IMR-90 (cell line): ENCODE data around the gene IFT57. TPM values are rescaled to one million over a fixed set of nuclear protein-coding genes. Genes with fewer than 3 reads are reported as not detected.

ENCODE experiments used
- ATAC-seq: fragments of 200-7000 bp; cut with Tn5 transposase; 2 replicates; pipeline ENCODE4 v1.9.1; 2020; ENCODE audit warnings: low read depth, mild to moderate bottlenecking, moderate library complexity
- BruUV-seq: library from RNA; stranded (reverse); fragments of 400-500 nt; replicated peaks from 2 replicates; lab custom pipeline; 2021; lab: Mats Ljungman, UMichigan
- CTCF ChIA-PET: fragments of 300-600 bp; formaldehyde crosslinking; extraction: SDS; loops from one replicate; lab custom pipeline; 2021; ENCODE audit warnings: antibody characterized with exemption; lab: Yijun Ruan, JAX
- POLR2A ChIA-PET: fragments of 300-600 bp; sonication (Branson Sonifier 250); formaldehyde crosslinking; loops from one replicate; lab custom pipeline; 2022; ENCODE audit warnings: antibody characterized with exemption; ENCODE audit not compliant: unreplicated experiment; lab: Charles Lee
- DNase-seq: peaks from one replicate; pipeline ENCODE4 v3.0.0; 2013
- H2AFZ ChIP-seq: replicated peaks from 2 replicates; pipeline ENCODE3; 2013; ENCODE audit warnings: low read length, mild to moderate bottlenecking; ENCODE audit not compliant: poor library complexity
- H2AK5ac ChIP-seq: 2 replicates; pipeline ENCODE4 v1.6.1; 2013; ENCODE audit warnings: low read depth, low read length, inconsistent platforms
- H2AK9ac ChIP-seq: replicated peaks from 2 replicates; pipeline ENCODE3; 2013; ENCODE audit warnings: mild to moderate bottlenecking, low read depth, low read length, moderate library complexity; ENCODE audit not compliant: poor library complexity
- H2BK120ac ChIP-seq: 2 replicates; pipeline ENCODE4 v1.6.1; 2013; ENCODE audit warnings: low read depth, low read length, inconsistent platforms
- H2BK15ac ChIP-seq: 3 replicates; pipeline ENCODE4 v1.6.1; 2013; ENCODE audit warnings: low read depth, low read length, inconsistent platforms
- H2BK20ac ChIP-seq: 2 replicates; pipeline ENCODE4 v1.6.1; 2013; ENCODE audit warnings: low read depth, mild to moderate bottlenecking, inconsistent platforms, low read length, moderate library complexity
- H2BK5ac ChIP-seq: 2 replicates; pipeline ENCODE4 v1.6.1; 2013; ENCODE audit warnings: mild to moderate bottlenecking, low read depth, low read length, inconsistent platforms; ENCODE audit not compliant: poor library complexity, severe bottlenecking
- H3K14ac ChIP-seq: replicated peaks from 2 replicates; pipeline ENCODE4 v1.6.1; 2013; ENCODE audit warnings: low read depth, low read length, inconsistent platforms
- H3K18ac ChIP-seq: 2 replicates; pipeline ENCODE4 v1.6.1; 2013; ENCODE audit warnings: low read depth, low read length, control low read depth
- H3K23ac ChIP-seq: 2 replicates; pipeline ENCODE4 v1.6.1; 2013; ENCODE audit warnings: low read depth, low read length, inconsistent platforms
- H3K27ac ChIP-seq: 2 replicates; pipeline ENCODE4 v1.5.1; 2013; ENCODE audit warnings: mild to moderate bottlenecking, control low read depth, low read length; ENCODE audit not compliant: insufficient read depth
- H3K27me3 ChIP-seq: 2 replicates; pipeline ENCODE4 v1.6.1; 2013; ENCODE audit warnings: low read length; ENCODE audit not compliant: control insufficient read depth, insufficient read depth
- H3K36me3 ChIP-seq: 2 replicates; pipeline ENCODE4 v1.6.1; 2013; ENCODE audit warnings: low read length, mixed read lengths; ENCODE audit not compliant: control insufficient read depth, insufficient read depth
- H3K4ac ChIP-seq: 2 replicates; pipeline ENCODE4 v1.6.1; 2013; ENCODE audit warnings: low read depth, low read length, inconsistent platforms
- H3K4me1 ChIP-seq: 2 replicates; pipeline ENCODE4 v1.6.1; 2013; ENCODE audit warnings: low read length, mixed read lengths; ENCODE audit not compliant: control insufficient read depth, insufficient read depth
- H3K4me2 ChIP-seq: 2 replicates; pipeline ENCODE4 v1.6.1; 2013; ENCODE audit warnings: low read depth, mild to moderate bottlenecking, control low read depth, low read length, moderate library complexity
- H3K4me3 ChIP-seq: 2 replicates; pipeline ENCODE4 v1.5.1; 2013; ENCODE audit warnings: low read depth, mild to moderate bottlenecking, control low read depth, low read length, moderate library complexity; ENCODE audit not compliant: insufficient read depth
- H3K56ac ChIP-seq: 2 replicates; pipeline ENCODE4 v1.6.1; 2013; ENCODE audit warnings: low read length, inconsistent platforms; ENCODE audit not compliant: insufficient read depth; ENCODE audit errors: extremely low read depth
- H3K79me1 ChIP-seq, 2 experiments: 2 replicates each; pipeline ENCODE4 v1.6.1; 2013; ENCODE audit warnings: low read length in 2 of 2, inconsistent platforms in 1 of 2, low read depth in 1 of 2
- H3K9ac ChIP-seq: 2 replicates; pipeline ENCODE4 v1.6.1; 2013; ENCODE audit warnings: low read depth, low read length, control low read depth
- H3K9me1 ChIP-seq: 2 replicates; pipeline ENCODE4 v1.6.1; 2013; ENCODE audit warnings: low read length, inconsistent platforms; ENCODE audit not compliant: insufficient read depth
- H3K9me3 ChIP-seq: 2 replicates; pipeline ENCODE4 v1.6.1; 2013; ENCODE audit warnings: low read length; ENCODE audit not compliant: control insufficient read depth, insufficient read depth
- H4K20me1 ChIP-seq: 2 replicates; pipeline ENCODE4 v1.6.1; 2013; ENCODE audit warnings: low read length, inconsistent platforms; ENCODE audit not compliant: insufficient read depth
- H4K5ac ChIP-seq: 2 replicates; pipeline ENCODE4 v1.6.1; 2013; ENCODE audit warnings: mild to moderate bottlenecking, low read depth, low read length, control low read depth
- H4K8ac ChIP-seq, 2 experiments: 2 replicates each; pipeline ENCODE4 v1.6.1; 2013; ENCODE audit warnings: low read depth in 2 of 2, low read length in 2 of 2, control low read depth in 1 of 2, inconsistent platforms in 1 of 2
- H4K91ac ChIP-seq: 2 replicates; pipeline ENCODE4 v1.6.1; 2013; ENCODE audit warnings: low read depth, low read length, inconsistent platforms; ENCODE audit not compliant: insufficient read depth
- CEBPB ChIP-seq: IDR thresholded peaks from 2 replicates; pipeline ENCODE4 v1.6.1; 2012; ENCODE audit warnings: low read depth, low read length, improper control_type of control experiment
- CTCF ChIP-seq: conservative IDR thresholded peaks from 2 replicates; pipeline ENCODE4 v1.5.1; 2012; ENCODE audit warnings: mild to moderate bottlenecking, low read depth, low read length, improper control_type of control experiment
- FOS ChIP-seq: fragments of 150-350 bp; IDR thresholded peaks from 2 replicates; pipeline ENCODE4 v1.6.1; 2016; ENCODE audit warnings: low read depth, low read length
- MAFK ChIP-seq: IDR thresholded peaks from 2 replicates; pipeline ENCODE4 v1.6.1; 2012; ENCODE audit warnings: low read depth, low read length, improper control_type of control experiment
- MAZ ChIP-seq: IDR thresholded peaks from 2 replicates; pipeline ENCODE4 v1.6.1; 2012; ENCODE audit warnings: low read depth, mild to moderate bottlenecking, low read length, improper control_type of control experiment, moderate library complexity, borderline replicate concordance
- MXI1 ChIP-seq: IDR thresholded peaks from 2 replicates; pipeline ENCODE4 v1.6.1; 2012; ENCODE audit warnings: low read depth, mild to moderate bottlenecking, low read length, moderate library complexity, borderline replicate concordance
- NFE2L2 ChIP-seq: fragments of 150-350 bp; IDR thresholded peaks from 2 replicates; pipeline ENCODE4 v1.6.1; 2016; ENCODE audit warnings: low read depth, mild to moderate bottlenecking, low read length
- RCOR1 ChIP-seq: IDR thresholded peaks from 2 replicates; pipeline ENCODE4 v1.6.1; 2012; ENCODE audit warnings: mild to moderate bottlenecking, low read length, improper control_type of control experiment; ENCODE audit not compliant: insufficient replicate concordance
- RFX5 ChIP-seq: IDR thresholded peaks from 2 replicates; pipeline ENCODE4 v1.8.0; 2012; ENCODE audit warnings: low read depth, mild to moderate bottlenecking, low read length, moderate library complexity
- SMC3 ChIP-seq: fragments of 150-350 bp; IDR thresholded peaks from 2 replicates; pipeline ENCODE4 v1.6.1; 2016; ENCODE audit warnings: low read depth, mild to moderate bottlenecking, antibody characterized with exemption, low read length, moderate library complexity
- dilution Hi-C: fragments of 300-500 bp; cut with HindIII; formaldehyde crosslinking; loops from one replicate; pipeline ENCODE4 v1.14.3; 2018; ENCODE audit warnings: low sequenced_read_pairs; ENCODE audit not compliant: unreplicated experiment
- in situ Hi-C: fragments of 300-500 bp; cut with MboI; formaldehyde crosslinking; loops from 3 replicates; pipeline ENCODE4 v1.14.3; 2019; ENCODE audit warnings: low sequenced_read_pairs, inconsistent platforms, mixed read lengths
- intact Hi-C: fragments of 100-400 bp; cut with micrococcal nuclease; formaldehyde crosslinking; loops from 2 replicates; pipeline ENCODE4 v1.10.0; 2022
- polyA plus RNA-seq, 3 experiments: library from polyadenylated mRNA; depleted of rRNA; stranded (reverse); fragments of >200 nt; gene quantifications; 2 replicates each; pipeline ENCODE4 v1.2.3, GENCODE V29; 2012; ENCODE audit warnings: low replicate concordance in 1 of 3
- total RNA-seq: library from RNA; depleted of rRNA; stranded (reverse); fragments of >200 nt; gene quantifications from 2 replicates; pipeline ENCODE4 v1.2.3, GENCODE V29; 2012

Gene IFT57
- total and polyA plus RNA-seq, 2 of the 4 experiments (the other 2 are of a cell fraction), result 30.0 to 35.3 TPM

- Histone ChIP-seq H2BK15ac (no peak overlapping the region), H3K4me3 (no peak overlapping the region), H3K18ac (no peak overlapping the region), H2BK20ac (no peak overlapping the region), H3K23ac (0 out of 2 replicates have a peak overlapping the region, but pooled peaks have one; percentile 26), H4K5ac (no peak overlapping the region), H3K4me1 (peaks cover 2% of the 10 kb centered on the region; the same call in 1 of the 2 replicates), H3K27ac (no peak overlapping the region), H2AK9ac (no peak overlapping the region), H2AK5ac (no peak overlapping the region), H3K27me3 (no peaks in the 10 kb centered on the region), H3K14ac (no peak overlapping the region), H3K9me3 (no peaks in the 10 kb centered on the region), H3K56ac (no peak overlapping the region), H2AFZ (no peak overlapping the region), H3K9ac (no peak overlapping the region), H2BK5ac (no peak overlapping the region), H3K36me3 (no peaks in the 10 kb centered on the region), H3K9me1 (peaks cover 3% of the 10 kb centered on the region; the same call in 1 of the 2 replicates), H3K4ac (no peak overlapping the region), H4K8ac (no peak overlapping the region), H3K4me2 (no peak overlapping the region), H4K20me1 (no peaks in the 10 kb centered on the region), H2BK120ac (no peak overlapping the region), H4K91ac (no peak overlapping the region), H3K79me1 (no peaks in the 10 kb centered on the region; a peak in 1 of 4 replicates)
- DNase-seq (no peak), ATAC-seq (no peak)
- in situ Hi-C loops, result loop anchor here (25.0 kb wide), 1 partner anchor 964 kb away; no protein-coding TSS in a partner anchor
- TF ChIP-seq MXI1 (no peak), RFX5 (no peak), MAFK (no peak), CTCF (no peak), SMC3 (no peak), RCOR1 (no peak), FOS (no peak), MAZ (no peak), CEBPB (no peak), NFE2L2 (no peak)
- ChIA-PET CTCF (no interaction called here), POLR2A (no interaction called here)
- no TSS peak for BruUV-seq
- intact Hi-C loops, result no loop called here
- dilution Hi-C loops, result no loop called here
Observed at GRCh38 chr3:108201258-108201657, 21.0 kb downstream of the IFT57 start.
